Measurements from ENCODE around the gene DDRGK1. TPM values are rescaled to one million over a fixed set of nuclear protein-coding genes. Genes with fewer than 3 reads are reported as not detected.

The DDRGK1 gene
- total and polyA plus RNA-seq, 2 of the 8 experiments (the other 6 are each of a cell fraction or from before 2014, with no cell fraction given), result 29.4 to 42.0 TPM

DNA sequence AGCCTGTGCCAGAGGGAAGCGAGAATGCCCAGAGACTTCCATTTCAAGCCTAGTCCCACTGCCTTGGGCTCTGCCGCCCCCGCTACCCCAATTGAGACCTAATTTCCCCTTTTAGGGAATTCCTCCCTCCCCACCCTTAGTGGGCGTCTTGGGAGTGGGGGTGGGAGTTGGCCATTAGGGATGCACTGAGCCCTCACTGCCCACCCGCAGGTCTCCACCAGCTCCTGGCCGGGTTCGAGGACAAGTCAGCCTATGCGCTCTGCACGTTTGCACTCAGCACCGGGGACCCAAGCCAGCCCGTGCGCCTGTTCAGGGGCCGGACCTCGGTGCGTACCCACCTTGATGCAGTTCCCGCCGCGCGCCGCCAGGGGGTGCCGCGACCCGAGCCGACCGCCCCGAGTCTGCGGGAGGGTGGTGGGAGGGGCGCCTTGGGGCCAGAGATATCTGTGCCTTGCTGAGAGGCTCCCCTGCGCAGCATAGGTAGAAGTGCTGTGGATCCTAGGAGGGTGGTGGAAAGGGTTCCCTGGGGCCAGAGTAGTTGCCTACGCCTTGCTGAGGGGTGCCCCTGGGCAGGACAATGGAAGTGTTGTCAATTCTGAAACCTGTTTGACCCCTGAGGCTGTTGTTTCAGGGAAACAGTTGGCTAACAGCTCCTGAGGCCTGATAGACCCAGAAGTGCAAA lies 14.0 kb upstream of the DDRGK1 start:
- Histone ChIP-seq H3K14ac (ENCODE audit: insufficient read length) (no peak overlapping the region), H4K5ac (ENCODE audit: insufficient read length, low read depth, low read length) (no peak overlapping the region), H4K8ac (ENCODE audit: extremely low read depth, insufficient read depth, low read length) (no peak overlapping the region), H3K23ac (ENCODE audit: insufficient read length) (no peak overlapping the region), H3K9ac (replicated peaks in 1 of 4; ENCODE audit: extremely low read depth in 1 of 4, low read depth in 3 of 4, low read length in 3 of 4) (no peak overlapping the region), H3K4me1 (replicated peaks in 1 of 4; ENCODE audit: control insufficient read depth in 3 of 4, insufficient read depth in 4 of 4, low read length in 3 of 4) (peaks cover 0 to 2% (median 0%) of the 10 kb centered on the region in 4 experiments; a peak in 2 of 7 replicates), H3K4me2 (ENCODE audit: insufficient read depth in 1 of 2, low read depth in 2 of 2, low read length in 2 of 2) (no peak overlapping the region), H2BK12ac (ENCODE audit: low read depth, low read length) (no peak overlapping the region), H4K20me1 (replicated peaks in 1 of 2; ENCODE audit: control insufficient read depth in 1 of 2, insufficient read depth in 2 of 2, low read length in 2 of 2) (peaks cover 0 to under 1% of the 10 kb centered on the region in 2 experiments), H3K36me3 (ENCODE audit: control insufficient read depth in 2 of 4, insufficient read depth in 4 of 4, low read length in 3 of 4) (peaks cover 4 to 40% (median 19%) of the 10 kb centered on the region in 4 experiments), H4K91ac (replicated peaks; ENCODE audit: insufficient read length, low read length) (no peak overlapping the region), H2BK15ac (ENCODE audit: low read length) (no peak overlapping the region), H3K79me2 (ENCODE audit: control insufficient read depth in 1 of 2, insufficient read depth in 2 of 2, low read length in 2 of 2) (no peaks in the 10 kb centered on the region), H2BK20ac (ENCODE audit: low read length) (no peak overlapping the region), H3K4me3 (ENCODE audit: extremely low read depth in 1 of 4, insufficient read depth in 2 of 4, low read depth in 3 of 4, low read length in 4 of 4) (no peak overlapping the region), H3K56ac (replicated peaks; ENCODE audit: insufficient read length, low read depth, low read length) (no peak overlapping the region), H3K27me3 (replicated peaks in 1 of 4; ENCODE audit: control insufficient read depth in 3 of 4, extremely low read depth in 1 of 4, insufficient read depth in 3 of 4, low read length in 3 of 4) (no peaks in the 10 kb centered on the region), H2AFZ (ENCODE audit: low read length) (no peak overlapping the region), H2AK5ac (ENCODE audit: low read depth, low read length) (no peak overlapping the region), H2BK120ac (replicated peaks; ENCODE audit: low read depth, low read length) (no peak overlapping the region), H3K23me2 (ENCODE audit: low read depth, low read length) (no peaks in the 10 kb centered on the region; the same call in 1 of the 2 replicates), H3K4ac (replicated peaks; ENCODE audit: insufficient read length, low read depth, low read length) (no peak overlapping the region), H3K9me3 (ENCODE audit: insufficient read depth in 2 of 2, low read depth in 1 of 2, low read length in 1 of 2) (no peaks in the 10 kb centered on the region), H2BK5ac (ENCODE audit: low read depth, low read length) (no peak overlapping the region; the same call in 1 of the 2 replicates), H3K18ac (ENCODE audit: extremely low read depth, low read length) (no peak overlapping the region), H3K27ac (ENCODE audit: low read depth, low read length) (no peak overlapping the region), H3K79me1 (ENCODE audit: low read depth, low read length) (0 out of 2 replicates have a peak, but pooled peaks cover 2% of the 10 kb centered on the region)
- no peak for FAIRE-seq
- ChIA-PET POLR2A (ENCODE audit: partially characterized antibody) (interaction anchor here (1.2 to 8.7 kb wide), 5 partner anchors 9 to 30 kb away, joined by 3 to 46 read pairs (median 7); partner anchors contain the start of genes ITPA and SLC4A11), CTCF (ENCODE audit: partially characterized antibody) (interaction anchor here (0.6 to 9.5 kb wide), 33 partner anchors 8 to 1873 kb away, joined by 3 to 158 read pairs (median 4); partner anchors contain the start of genes FASTKD5, ITPA and UBOX5)
- DNase-seq (ENCODE audit: low read depth in 1 of 2, low spot score in 2 of 2), result peak in 1 of 2 experiments; percentile 98
- WGBS, 2 experiments (ENCODE audit: extremely low coverage in 1 of 2, insufficient coverage in 1 of 2, insufficient read length in 1 of 2, insufficient replicate concordance in 2 of 2, low coverage in 1 of 2, low lambda C conversion rate in 2 of 2, missing lambda C conversion rate in 1 of 2), result 27% methylated on average over 30 of the region's 30 CpGs; no CpG with 5 or more reads in 1 of the 2 experiments
- TF ChIP-seq SIRT6 (IDR thresholded peaks at IDR 0.05; ENCODE audit: low read length) (no peak), CTBP2 (IDR thresholded peaks at IDR 0.05; ENCODE audit: borderline replicate concordance, insufficient read depth, insufficient read length, low read length) (no peak), EP300 (IDR thresholded peaks at IDR 0.05; ENCODE audit: borderline replicate concordance in 1 of 2, low read depth in 2 of 2, low read length in 2 of 2) (peak in 1 of 2 experiments; percentile 19; a peak in 1 of 3 replicates), KDM5A (IDR thresholded peaks at IDR 0.05; ENCODE audit: low read length) (no peak), NRF1 (IDR thresholded peaks at IDR 0.05; ENCODE audit: low read depth, low read length) (no peak), SIX5 (IDR thresholded peaks at IDR 0.05; ENCODE audit: low read depth, low read length) (no peak), CHD2 (IDR thresholded peaks at IDR 0.05; ENCODE audit: low read length) (no peak), SP2 (IDR thresholded peaks at IDR 0.05; ENCODE audit: low read length) (no peak), SAP30 (IDR thresholded peaks at IDR 0.05; ENCODE audit: insufficient read depth, insufficient replicate concordance, low read length) (no peak), E2F6 (IDR thresholded peaks at IDR 0.05) (no peak), HDAC6 (IDR thresholded peaks at IDR 0.05; ENCODE audit: low read depth, low read length) (no peak), CEBPB (IDR thresholded peaks at IDR 0.05; ENCODE audit: low read depth, low read length) (no peak)
